ENCODE data around the gene ARHGEF3.
A peak's percentile ranks its signal among the peaks of the same experiment; 100 is the strongest.

The ARHGEF3 gene, protein sequence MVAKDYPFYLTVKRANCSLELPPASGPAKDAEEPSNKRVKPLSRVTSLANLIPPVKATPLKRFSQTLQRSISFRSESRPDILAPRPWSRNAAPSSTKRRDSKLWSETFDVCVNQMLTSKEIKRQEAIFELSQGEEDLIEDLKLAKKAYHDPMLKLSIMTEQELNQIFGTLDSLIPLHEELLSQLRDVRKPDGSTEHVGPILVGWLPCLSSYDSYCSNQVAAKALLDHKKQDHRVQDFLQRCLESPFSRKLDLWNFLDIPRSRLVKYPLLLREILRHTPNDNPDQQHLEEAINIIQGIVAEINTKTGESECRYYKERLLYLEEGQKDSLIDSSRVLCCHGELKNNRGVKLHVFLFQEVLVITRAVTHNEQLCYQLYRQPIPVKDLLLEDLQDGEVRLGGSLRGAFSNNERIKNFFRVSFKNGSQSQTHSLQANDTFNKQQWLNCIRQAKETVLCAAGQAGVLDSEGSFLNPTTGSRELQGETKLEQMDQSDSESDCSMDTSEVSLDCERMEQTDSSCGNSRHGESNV

DNA sequence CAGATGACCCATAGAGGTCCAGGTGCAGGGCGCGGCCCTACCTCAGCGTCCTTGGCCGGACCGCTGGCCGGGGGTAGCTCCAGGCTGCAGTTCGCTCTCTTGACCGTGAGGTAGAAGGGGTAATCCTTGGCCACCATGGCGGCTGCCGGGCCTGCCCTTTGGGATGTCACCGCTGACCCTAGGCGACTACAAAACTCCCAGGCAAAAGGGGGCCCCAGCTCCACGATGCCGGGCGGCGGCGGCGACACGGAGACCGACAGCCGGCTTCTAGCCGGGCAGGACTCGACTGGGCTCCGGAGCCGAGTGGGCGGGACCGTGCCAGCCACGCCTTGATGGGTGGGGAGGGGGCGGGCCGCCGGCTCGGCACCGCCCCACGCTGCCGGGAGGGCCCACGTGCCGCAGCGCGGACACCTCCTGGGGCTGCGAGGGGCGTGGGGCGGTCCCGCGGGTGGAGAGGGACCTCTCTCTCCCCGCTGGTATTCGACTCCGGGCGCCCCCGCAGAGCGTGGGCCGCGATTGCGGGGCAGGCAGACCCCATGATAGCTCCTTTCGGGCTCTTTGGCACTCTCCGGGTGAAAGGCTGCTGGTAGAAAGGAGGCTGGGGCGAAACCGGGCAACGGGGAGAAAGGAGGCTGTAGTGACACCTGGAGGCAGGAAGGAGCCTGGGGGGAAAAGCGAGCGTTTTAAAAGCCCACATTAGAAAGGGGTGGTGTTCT lies at the start of gene ARHGEF3:
ARHGEF3 (minus strand) TSS at position 288 of the 716 bp plus-strand sequence; CDS start at position 137, 151 bp downstream.
- peak; percentile 93 for DNase-seq

GRCh38 chr3:56849698-56850097 lies 47.9 kb upstream of the ARHGEF3 start:
- no peak for DNase-seq

DNA sequence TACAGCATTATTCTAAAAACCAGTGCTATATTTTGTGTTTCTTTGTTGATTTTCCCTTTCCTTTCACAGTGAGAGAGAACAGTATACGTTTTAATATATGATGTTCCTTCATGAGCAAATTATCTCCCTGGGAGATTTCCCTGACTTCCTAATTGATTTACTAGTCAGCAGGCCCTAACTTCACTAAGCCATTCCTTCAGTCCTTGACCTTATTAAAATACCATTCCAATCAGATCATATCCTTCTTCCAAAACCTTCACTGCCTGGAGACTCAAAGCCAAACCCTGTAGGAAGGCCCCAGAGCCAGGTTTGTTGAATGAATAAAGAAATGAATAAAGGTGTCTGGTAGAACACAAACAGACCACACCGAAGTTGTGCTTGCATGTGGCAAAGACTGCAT lies 43.8 kb upstream of the ARHGEF3 start:
- DNase-seq, result no peak

DNA sequence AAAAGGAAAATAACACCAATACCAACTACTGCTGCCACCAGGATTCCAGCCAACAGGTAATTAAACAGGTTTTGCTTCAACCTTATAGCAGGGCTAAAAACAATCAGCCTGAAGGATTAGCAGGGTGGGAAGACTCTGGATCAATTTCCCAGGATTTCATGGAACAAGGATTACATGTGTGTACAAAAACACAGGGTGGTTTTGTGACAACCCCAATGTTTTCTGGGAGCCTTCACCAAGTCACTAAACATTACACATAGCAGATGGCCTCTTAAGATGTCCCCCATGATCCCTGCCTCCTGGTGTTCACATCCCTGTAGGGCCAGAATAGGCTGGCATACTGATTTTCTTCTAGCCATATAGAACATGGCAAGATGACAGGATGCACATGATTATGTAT lies 42.8 kb upstream of the ARHGEF3 start:
- DNase-seq, result no peak

DNA sequence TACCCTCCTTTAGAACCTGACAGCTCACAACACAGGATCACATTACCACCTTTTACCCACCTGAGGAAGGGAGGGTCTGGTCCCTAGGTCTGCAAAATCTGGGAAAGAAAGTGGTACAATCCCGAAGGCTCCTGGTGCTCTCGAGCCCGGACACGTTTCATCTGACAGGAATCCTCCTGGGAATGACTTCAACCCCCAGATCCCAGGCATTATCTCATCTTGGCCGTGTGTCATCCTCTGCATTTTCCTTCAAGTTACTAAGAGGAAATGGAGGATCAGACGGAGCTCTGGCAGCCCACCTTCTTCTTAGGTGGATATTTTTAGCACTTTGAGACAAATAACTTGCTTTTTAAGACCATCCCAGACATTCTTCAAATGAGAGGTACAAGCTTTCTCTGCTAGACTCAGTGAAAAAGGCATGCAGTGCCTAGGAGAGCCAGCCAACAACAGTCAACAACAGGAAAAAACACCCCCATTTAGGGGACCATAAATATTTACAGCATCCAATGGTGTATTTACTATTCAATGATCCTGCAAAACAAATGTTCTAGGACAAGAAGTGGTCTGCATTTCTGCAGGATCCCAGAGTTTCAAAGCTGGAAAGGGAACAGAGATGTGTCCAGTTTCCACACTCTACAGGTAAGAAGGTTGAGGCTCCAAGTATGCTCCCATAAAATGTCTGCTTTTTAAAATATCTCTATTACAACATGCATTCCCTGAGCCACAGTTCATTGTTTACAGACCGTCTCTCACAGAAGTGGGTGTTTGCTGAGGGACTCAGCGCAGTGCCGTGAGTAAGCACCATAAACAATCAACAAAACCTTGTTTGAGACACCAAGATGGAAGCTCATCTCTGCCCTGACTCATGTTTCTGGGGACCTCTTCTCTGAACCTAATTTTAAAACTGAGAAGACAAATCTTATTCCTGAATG lies 38.3 kb upstream of the ARHGEF3 start:
- no peak for DNase-seq

GRCh38 chr3:56838448-56838847 lies 36.7 kb upstream of the ARHGEF3 start:
- DNase-seq, result no peak

DNA sequence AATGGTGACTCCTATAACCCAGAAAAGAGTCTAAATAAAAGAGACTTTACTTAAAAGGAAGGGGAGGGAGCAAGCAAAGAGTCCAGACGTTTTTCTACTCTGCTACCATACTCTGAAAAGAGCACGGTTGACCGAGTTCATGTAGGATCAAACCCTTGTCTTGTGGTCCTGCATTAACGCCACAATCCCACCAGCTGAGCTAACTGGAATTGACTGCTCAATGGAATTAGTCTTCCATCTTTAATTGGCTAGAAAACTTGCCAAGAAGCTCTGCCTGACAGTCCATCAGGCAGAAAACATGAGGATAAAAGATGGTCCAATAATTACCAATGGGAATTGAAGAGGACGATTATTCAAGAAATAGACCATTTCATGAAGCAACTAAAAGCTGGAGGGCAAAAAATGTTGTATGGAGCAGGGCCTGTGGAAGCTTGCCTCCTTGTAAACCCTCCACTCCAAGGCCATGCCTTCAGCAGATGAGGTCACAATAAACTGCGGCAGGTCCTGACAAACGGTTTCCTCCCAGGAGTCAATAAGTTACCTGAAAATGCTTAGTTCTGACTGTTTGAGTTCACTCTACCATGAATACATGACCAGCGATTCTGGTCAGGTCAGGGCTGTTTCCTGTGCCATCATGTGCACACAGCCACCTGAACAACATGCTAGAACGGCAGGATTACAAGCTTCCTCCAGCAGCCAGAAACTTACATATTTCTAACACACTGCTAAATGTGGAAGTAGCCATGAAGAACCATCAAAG lies 35.6 kb upstream of the ARHGEF3 start:
- DNase-seq, result no peak

DNA sequence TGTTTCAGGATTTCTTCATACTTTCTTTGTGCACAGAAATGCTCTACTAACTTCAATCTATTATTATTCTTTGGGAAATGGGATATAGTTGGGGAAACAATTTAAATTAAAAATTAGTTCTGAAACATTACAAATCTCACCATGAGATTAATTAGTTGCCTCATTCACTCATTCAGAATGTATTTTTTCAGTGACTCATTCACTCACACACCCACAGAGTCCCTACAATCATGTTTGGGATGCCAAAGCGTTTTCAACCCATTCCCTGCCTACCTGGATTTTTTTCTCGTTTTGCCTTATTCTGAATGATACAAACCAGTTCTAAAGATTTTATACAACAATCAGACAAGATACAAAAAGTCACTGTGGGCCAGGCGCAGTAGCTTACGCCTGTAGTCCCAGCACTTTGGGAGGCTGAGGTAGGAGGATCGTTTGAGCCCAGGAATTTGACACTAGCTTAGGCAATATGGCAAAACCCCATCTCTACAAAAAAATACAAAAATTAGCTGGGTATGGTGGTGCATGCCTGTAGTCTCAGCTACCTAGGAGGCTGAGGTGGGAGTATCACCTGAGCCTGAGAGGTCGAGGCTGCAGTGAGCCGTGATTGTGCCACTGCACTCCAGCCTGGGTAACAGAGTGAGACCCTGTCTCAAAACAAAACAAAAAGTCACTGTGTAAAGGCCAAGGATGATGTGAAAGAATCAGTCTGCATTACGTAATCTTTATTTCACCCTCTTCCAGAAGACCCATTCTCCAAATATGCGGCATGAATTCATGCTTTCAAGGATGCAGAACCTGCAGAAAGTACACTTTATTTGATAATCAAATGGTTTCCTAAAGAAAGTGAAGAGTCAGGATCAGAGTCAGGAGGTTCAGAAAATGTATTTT lies 34.8 kb upstream of the ARHGEF3 start:
- no peak for DNase-seq

DNA sequence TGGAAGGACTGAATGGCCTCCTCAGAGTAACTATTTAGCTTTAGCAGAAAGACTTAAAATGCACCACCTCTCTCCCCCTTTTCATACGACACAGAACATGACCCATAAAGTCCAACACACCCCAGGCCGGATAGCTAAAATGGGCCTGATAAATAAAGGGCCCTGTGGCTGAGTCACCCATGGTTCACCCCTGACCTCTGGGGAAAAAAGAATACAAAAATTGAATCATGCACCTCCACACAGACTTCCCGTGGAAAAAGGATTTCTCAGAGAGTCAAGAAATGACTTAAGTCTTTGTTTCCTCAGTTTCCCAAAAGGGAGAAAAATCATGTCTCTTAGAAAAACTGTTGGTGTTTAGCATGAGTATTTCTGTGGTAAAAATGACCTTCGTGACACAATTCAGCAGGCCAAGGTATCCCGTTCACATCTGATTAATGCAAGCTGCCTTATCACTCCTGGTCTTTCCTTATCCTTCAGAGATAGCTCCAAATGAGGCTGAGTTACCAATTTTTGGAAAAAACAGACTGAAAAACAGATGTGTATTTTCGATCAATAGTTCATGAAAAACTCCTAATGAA lies 34.0 kb upstream of the ARHGEF3 start:
- no peak for DNase-seq

DNA sequence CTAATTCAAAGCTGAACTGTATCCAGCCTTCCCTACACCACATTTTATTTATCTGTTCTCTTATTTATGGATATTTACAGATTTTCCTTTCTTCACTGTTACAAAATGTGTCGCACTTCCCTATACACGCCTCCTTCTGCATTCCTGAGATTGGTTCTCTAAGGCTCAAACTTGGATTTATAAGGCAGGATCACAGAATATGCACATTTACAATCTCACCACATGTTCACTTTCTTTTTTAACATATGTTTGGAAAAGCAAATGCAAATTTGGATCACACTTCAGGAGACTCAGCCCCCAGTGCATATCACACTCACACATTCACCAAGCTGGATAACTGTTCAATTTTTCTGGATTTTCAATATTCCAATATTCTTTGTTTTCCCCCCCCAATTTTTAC lies 31.8 kb upstream of the ARHGEF3 start:
- DNase-seq, result no peak

DNA sequence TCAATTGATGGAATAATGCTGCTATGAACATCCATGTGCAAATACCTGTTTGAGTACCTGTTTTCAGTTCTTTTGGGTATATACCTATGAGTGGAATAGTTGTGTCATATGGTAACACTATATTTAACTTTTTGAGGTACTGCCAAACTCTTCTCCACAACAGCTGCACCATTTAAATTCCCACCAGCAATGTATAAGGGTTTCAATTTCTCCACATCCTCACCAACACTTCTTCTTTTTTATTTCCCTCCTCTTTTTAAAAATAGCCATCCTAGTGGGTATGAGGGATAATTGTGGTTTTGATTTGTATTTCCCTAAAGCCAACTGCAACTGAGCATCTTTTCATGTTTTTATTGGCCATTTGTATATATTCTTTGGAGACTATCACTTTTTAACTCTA lies 31.3 kb upstream of the ARHGEF3 start:
- DNase-seq, result no peak

- no peak for DNase-seq
These were observed 29.8 kb upstream of the ARHGEF3 start for GRCh38 chr3:56831572-56831971.

DNA sequence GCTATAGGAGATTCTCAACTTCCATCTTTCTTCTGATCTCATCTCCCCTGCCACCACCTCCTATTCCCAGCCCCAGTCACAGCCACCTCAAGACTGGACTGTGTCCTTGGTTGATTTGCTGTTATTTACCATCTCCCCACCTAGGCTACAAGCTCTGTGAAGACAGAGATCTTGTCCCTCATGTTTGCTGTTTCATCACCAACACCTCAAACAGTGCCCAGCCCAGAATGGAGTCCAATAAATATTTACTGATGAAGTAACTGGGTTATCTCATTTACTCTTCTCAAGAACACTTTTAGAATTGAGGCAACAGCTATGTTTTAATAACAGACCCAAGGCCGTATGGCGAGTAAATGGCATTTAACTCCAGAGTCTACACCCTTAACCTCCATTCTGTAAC lies 29.1 kb upstream of the ARHGEF3 start:
- DNase-seq, result no peak

DNA sequence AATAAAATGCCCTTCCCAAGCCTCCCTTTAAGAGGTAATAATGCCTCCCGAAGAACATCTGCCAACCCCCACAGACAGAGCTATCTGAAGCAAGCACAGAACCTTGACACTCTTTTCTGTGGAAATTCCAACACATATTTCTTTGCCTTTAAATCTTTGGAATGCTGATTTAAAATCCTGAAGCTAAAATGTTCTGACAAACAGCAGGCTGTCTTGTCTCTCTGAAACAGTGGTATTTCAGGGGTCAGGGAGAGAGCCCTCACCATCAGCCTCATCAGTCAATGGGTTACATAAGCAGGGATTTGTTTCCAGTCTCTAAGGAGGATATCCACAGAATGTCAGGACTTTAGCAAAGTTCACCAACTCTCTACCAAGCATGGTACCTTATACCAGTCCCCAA lies 27.8 kb upstream of the ARHGEF3 start:
- no peak for DNase-seq

GRCh38 chr3:56826831-56827722 lies 25.3 kb upstream of the ARHGEF3 start:
- DNase-seq, result no peak

- no peak for DNase-seq
These were observed 24.1 kb upstream of the ARHGEF3 start for GRCh38 chr3:56825567-56826438.

GRCh38 chr3:56823984-56824703 lies 22.4 kb upstream of the ARHGEF3 start:
- DNase-seq, result no peak

DNA sequence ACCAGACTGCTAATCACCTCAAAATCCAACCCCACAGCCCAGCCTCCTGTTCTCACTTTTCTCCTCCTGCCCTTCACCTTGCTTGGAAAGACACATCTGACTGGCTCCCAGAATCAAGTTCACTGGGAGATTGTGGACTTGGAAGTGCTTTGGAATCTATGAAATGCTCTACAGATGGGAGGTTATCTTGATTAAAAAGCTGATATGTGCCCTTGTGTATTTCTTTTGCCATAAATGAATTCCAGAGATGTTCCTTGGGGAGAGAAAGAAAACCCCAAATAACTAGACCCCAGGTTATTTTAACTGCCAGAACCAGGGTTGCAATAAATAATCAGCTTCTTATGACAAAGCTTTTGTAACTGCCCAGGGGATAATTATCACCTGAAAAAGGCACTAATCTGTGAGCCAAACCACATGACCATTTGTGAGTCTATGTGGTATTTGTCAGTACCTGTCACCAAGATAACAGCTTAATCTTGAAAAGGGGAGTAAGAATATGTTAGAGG lies 21.7 kb upstream of the ARHGEF3 start:
- no peak for DNase-seq
